NCI-H1417 (cell line): ENCODE measurements around the gene TMEM115.
"Not testable (repeated sequence)": the region's sequence is repeated elsewhere in the genome, so short reads cannot be mapped to it uniquely, and the experiment has no call there.

Source experiments
- DNase-seq, 3 experiments: peaks; one replicate each; lab custom pipeline; 2025; lab: John Stamatoyannopoulos, UW

Gene TMEM115

GRCh38 chr3:50318163-50318562, 41.2 kb downstream of the TMEM115 start:
- DNase-seq, result no peak

- DNase-seq, result no peak
These were observed 42.0 kb downstream of the TMEM115 start for GRCh38 chr3:50317300-50317699.

GRCh38 chr3:50316657-50317242, 42.6 kb downstream of the TMEM115 start:
- DNase-seq, result peak in 1 of 3 experiments; percentile 37

GRCh38 chr3:50314816-50315215, 44.5 kb downstream of the TMEM115 start:
- DNase-seq, result no peak

- DNase-seq, result no peak
These were observed 45.0 kb downstream of the TMEM115 start for GRCh38 chr3:50314342-50314741.

- not testable (repeated sequence) for DNase-seq
These were observed 47.3 kb downstream of the TMEM115 start for GRCh38 chr3:50312041-50312440.
